GM18526 (cell line): ENCODE measurements around the gene KCMF1.

ENCODE experiments used
- POLR2A ChIP-seq: IDR thresholded peaks from 3 replicates; pipeline ENCODE4 v1.6.1; 2011; ENCODE audit not compliant: insufficient read length; ENCODE audit errors: extremely low read depth

The KCMF1 gene

GRCh38 chr2:85024372-85025047 is 53.5 kb downstream of the KCMF1 start:
- no peak for TF ChIP-seq POLR2A

DNA sequence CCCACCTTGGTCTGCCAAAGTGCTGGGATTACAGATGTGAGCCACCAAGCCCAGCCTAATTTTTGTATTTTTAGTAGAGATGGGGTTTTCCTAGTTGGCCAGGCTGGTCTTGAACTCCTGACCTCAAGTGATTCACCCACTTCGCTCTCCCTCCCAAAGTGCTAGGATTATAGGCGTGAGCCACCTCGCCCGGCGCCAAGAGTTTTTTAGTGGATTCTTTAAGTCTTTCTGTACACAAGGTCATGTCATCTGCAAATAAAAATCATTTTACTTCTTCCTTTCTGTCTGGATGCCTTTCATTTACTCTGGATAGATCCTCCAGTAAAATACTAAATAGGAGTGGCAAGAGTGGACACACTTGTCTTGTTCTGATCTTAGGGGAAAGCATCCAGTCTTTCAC is 61.7 kb downstream of the KCMF1 start:
- TF ChIP-seq POLR2A, result no peak

DNA sequence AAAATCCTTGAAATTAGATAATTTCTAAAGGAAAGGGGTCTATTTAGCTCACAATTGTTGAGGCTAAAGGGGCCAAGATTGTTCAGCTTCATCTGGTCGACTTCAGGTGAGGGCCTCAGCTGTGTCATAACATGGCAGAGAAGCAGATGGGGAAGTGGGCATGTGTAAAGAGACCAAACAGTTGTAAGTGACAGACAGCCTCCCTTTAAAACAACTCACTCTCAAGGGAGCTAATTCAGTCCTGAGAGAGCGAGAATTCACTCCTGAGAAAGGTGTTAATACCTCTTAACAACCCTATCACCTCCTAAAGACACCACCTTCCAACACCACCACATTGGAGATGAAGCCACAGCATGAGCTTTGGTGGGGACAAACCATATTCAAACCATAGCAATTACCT is 62.4 kb downstream of the KCMF1 start:
- TF ChIP-seq POLR2A, result no peak

- no peak for TF ChIP-seq POLR2A
Observed at GRCh38 chr2:85034158-85034557, 63.2 kb downstream of the KCMF1 start.

- no peak for TF ChIP-seq POLR2A
Observed at GRCh38 chr2:85037622-85038021, 66.7 kb downstream of the KCMF1 start.

GRCh38 chr2:85042330-85042729 is 71.4 kb downstream of the KCMF1 start:
- TF ChIP-seq POLR2A, result no peak

DNA sequence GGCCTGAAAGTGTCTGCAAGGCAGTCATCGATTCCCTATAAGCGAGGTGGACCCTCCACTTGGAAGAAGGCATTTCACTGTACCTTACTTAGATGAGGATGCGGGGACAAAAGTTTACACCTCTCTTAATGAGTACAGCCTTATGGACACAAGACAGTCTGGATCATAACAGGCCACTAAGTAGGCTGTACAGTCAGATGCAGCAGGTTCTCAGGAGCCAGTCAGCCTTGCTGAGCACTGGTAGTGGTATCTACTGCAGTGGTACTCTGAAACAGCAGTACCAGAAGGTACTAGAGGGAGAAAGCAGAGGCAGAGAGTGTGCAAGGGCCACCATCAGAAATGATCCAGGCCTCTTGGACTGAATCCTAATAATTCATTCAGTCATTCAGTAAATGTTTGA is 77.6 kb downstream of the KCMF1 start:
- TF ChIP-seq POLR2A, result no peak

GRCh38 chr2:85049236-85049635 is 78.3 kb downstream of the KCMF1 start:
- TF ChIP-seq POLR2A, result no peak

- no peak for TF ChIP-seq POLR2A
Observed at GRCh38 chr2:85053802-85054201, 82.8 kb downstream of the KCMF1 start.

GRCh38 chr2:85057226-85057962 is 86.4 kb downstream of the KCMF1 start:
- no peak for TF ChIP-seq POLR2A

GRCh38 chr2:85061896-85062295 is 90.9 kb downstream of the KCMF1 start:
- TF ChIP-seq POLR2A, result no peak

DNA sequence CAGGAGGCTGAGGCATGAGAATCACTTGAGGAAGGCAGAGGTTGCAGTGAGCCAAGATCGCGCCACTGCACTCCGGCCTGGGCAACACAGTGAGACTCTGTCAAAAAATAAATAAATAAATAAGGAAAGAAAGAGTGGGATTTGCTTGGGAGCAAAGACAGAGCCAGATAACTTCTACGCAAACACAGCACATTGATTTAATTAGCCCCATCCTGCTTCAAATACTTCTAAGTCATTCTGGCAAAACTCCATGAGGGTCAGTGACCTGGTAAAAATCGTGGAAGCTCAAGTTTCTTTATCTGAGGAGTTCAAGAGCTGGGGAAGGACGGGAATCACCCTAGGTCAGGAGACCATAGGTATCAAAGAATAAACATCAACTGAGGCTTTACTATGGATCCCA is 91.6 kb downstream of the KCMF1 start:
- no peak for TF ChIP-seq POLR2A

GRCh38 chr2:85063981-85064599 is 93.1 kb downstream of the KCMF1 start:
- TF ChIP-seq POLR2A, result no peak

DNA sequence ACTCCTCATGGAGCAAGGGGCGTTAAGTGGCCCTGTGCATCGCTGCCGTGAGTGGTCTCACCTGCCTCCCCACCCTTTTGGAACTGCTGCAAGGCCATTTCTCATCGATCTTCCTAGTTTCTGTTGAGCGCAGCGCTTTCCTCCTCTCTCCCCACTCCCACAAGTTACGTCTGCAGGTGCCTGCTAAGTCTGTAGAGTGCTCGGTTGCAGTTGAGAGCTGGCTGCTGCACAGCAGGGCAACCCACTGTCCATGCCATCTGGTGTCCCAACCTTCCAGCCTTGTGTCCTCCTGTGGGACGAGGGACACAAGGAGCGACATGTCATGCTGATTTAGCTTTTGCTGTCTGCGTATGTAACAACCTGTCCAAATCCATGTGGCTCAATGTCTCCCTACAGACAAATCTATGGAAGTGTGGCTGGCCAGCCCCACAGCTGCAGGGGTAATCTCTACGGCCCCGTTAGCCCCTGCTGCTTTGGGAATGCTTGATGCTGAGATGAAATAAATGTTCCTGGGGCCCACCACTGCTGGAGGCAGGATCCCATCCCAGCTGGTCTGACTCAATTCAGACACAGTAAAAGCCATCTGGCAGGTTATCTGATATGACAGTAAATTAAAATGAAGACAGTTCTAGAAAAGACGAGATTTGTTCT is 94.1 kb downstream of the KCMF1 start:
- no peak for TF ChIP-seq POLR2A

GRCh38 chr2:85066006-85066740 is 95.2 kb downstream of the KCMF1 start:
- TF ChIP-seq POLR2A, result no peak

- TF ChIP-seq POLR2A, result no peak
Observed at GRCh38 chr2:85066874-85067351, 96.0 kb downstream of the KCMF1 start.

GRCh38 chr2:85071096-85071495 is 100.1 kb downstream of the KCMF1 start:
- TF ChIP-seq POLR2A, result no peak
